ENCODE measurements around the gene DAAM2.

- TF ChIP-seq CTCF (IDR thresholded peaks at IDR 0.05): no peak
- TF ChIP-seq POLR2A (IDR thresholded peaks at IDR 0.05): no peak
These were observed 81.3 kb downstream of the DAAM2 start for GRCh38 chr6:39873439-39873838.

Measured in breast epithelium (tissue), 3 donors.